IMR-90 (cell line): ENCODE results near the gene CREB5. TPM values are rescaled to one million over a fixed set of nuclear protein-coding genes. Genes with fewer than 3 reads are reported as not detected.

Experiments used
- ATAC-seq: fragments of 200-7000 bp; cut with Tn5 transposase; 2 replicates; pipeline ENCODE4 v1.9.1; 2020; ENCODE audit warnings: low read depth, mild to moderate bottlenecking, moderate library complexity
- BruUV-seq: library from RNA; stranded (reverse); fragments of 400-500 nt; replicated peaks from 2 replicates; lab custom pipeline; 2021; lab: Mats Ljungman, UMichigan
- CTCF ChIA-PET: fragments of 300-600 bp; formaldehyde crosslinking; extraction: SDS; loops from one replicate; lab custom pipeline; 2021; ENCODE audit warnings: antibody characterized with exemption; lab: Yijun Ruan, JAX
- POLR2A ChIA-PET: fragments of 300-600 bp; sonication (Branson Sonifier 250); formaldehyde crosslinking; loops from one replicate; lab custom pipeline; 2022; ENCODE audit warnings: antibody characterized with exemption; ENCODE audit not compliant: unreplicated experiment; lab: Charles Lee
- DNase-seq: peaks from one replicate; pipeline ENCODE4 v3.0.0; 2013
- H2AFZ ChIP-seq: replicated peaks from 2 replicates; pipeline ENCODE3; 2013; ENCODE audit warnings: low read length, mild to moderate bottlenecking; ENCODE audit not compliant: poor library complexity
- H2AK5ac ChIP-seq: 2 replicates; pipeline ENCODE4 v1.6.1; 2013; ENCODE audit warnings: low read depth, low read length, inconsistent platforms
- H2AK9ac ChIP-seq: replicated peaks from 2 replicates; pipeline ENCODE3; 2013; ENCODE audit warnings: mild to moderate bottlenecking, low read depth, low read length, moderate library complexity; ENCODE audit not compliant: poor library complexity
- H2BK120ac ChIP-seq: 2 replicates; pipeline ENCODE4 v1.6.1; 2013; ENCODE audit warnings: low read depth, low read length, inconsistent platforms
- H2BK15ac ChIP-seq: 3 replicates; pipeline ENCODE4 v1.6.1; 2013; ENCODE audit warnings: low read depth, low read length, inconsistent platforms
- H2BK20ac ChIP-seq: 2 replicates; pipeline ENCODE4 v1.6.1; 2013; ENCODE audit warnings: low read depth, mild to moderate bottlenecking, inconsistent platforms, low read length, moderate library complexity
- H2BK5ac ChIP-seq: 2 replicates; pipeline ENCODE4 v1.6.1; 2013; ENCODE audit warnings: mild to moderate bottlenecking, low read depth, low read length, inconsistent platforms; ENCODE audit not compliant: poor library complexity, severe bottlenecking
- H3K14ac ChIP-seq: replicated peaks from 2 replicates; pipeline ENCODE4 v1.6.1; 2013; ENCODE audit warnings: low read depth, low read length, inconsistent platforms
- H3K18ac ChIP-seq: 2 replicates; pipeline ENCODE4 v1.6.1; 2013; ENCODE audit warnings: low read depth, low read length, control low read depth
- H3K23ac ChIP-seq: 2 replicates; pipeline ENCODE4 v1.6.1; 2013; ENCODE audit warnings: low read depth, low read length, inconsistent platforms
- H3K27ac ChIP-seq: 2 replicates; pipeline ENCODE4 v1.5.1; 2013; ENCODE audit warnings: mild to moderate bottlenecking, control low read depth, low read length; ENCODE audit not compliant: insufficient read depth
- H3K27me3 ChIP-seq: 2 replicates; pipeline ENCODE4 v1.6.1; 2013; ENCODE audit warnings: low read length; ENCODE audit not compliant: control insufficient read depth, insufficient read depth
- H3K36me3 ChIP-seq: 2 replicates; pipeline ENCODE4 v1.6.1; 2013; ENCODE audit warnings: low read length, mixed read lengths; ENCODE audit not compliant: control insufficient read depth, insufficient read depth
- H3K4ac ChIP-seq: 2 replicates; pipeline ENCODE4 v1.6.1; 2013; ENCODE audit warnings: low read depth, low read length, inconsistent platforms
- H3K4me1 ChIP-seq: 2 replicates; pipeline ENCODE4 v1.6.1; 2013; ENCODE audit warnings: low read length, mixed read lengths; ENCODE audit not compliant: control insufficient read depth, insufficient read depth
- H3K4me2 ChIP-seq: 2 replicates; pipeline ENCODE4 v1.6.1; 2013; ENCODE audit warnings: low read depth, mild to moderate bottlenecking, control low read depth, low read length, moderate library complexity
- H3K4me3 ChIP-seq: 2 replicates; pipeline ENCODE4 v1.5.1; 2013; ENCODE audit warnings: low read depth, mild to moderate bottlenecking, control low read depth, low read length, moderate library complexity; ENCODE audit not compliant: insufficient read depth
- H3K56ac ChIP-seq: 2 replicates; pipeline ENCODE4 v1.6.1; 2013; ENCODE audit warnings: low read length, inconsistent platforms; ENCODE audit not compliant: insufficient read depth; ENCODE audit errors: extremely low read depth
- H3K79me1 ChIP-seq, 2 experiments: 2 replicates each; pipeline ENCODE4 v1.6.1; 2013; ENCODE audit warnings: low read length in 2 of 2, inconsistent platforms in 1 of 2, low read depth in 1 of 2
- H3K9ac ChIP-seq: 2 replicates; pipeline ENCODE4 v1.6.1; 2013; ENCODE audit warnings: low read depth, low read length, control low read depth
- H3K9me1 ChIP-seq: 2 replicates; pipeline ENCODE4 v1.6.1; 2013; ENCODE audit warnings: low read length, inconsistent platforms; ENCODE audit not compliant: insufficient read depth
- H3K9me3 ChIP-seq: 2 replicates; pipeline ENCODE4 v1.6.1; 2013; ENCODE audit warnings: low read length; ENCODE audit not compliant: control insufficient read depth, insufficient read depth
- H4K20me1 ChIP-seq: 2 replicates; pipeline ENCODE4 v1.6.1; 2013; ENCODE audit warnings: low read length, inconsistent platforms; ENCODE audit not compliant: insufficient read depth
- H4K5ac ChIP-seq: 2 replicates; pipeline ENCODE4 v1.6.1; 2013; ENCODE audit warnings: mild to moderate bottlenecking, low read depth, low read length, control low read depth
- H4K8ac ChIP-seq, 2 experiments: 2 replicates each; pipeline ENCODE4 v1.6.1; 2013; ENCODE audit warnings: low read depth in 2 of 2, low read length in 2 of 2, control low read depth in 1 of 2, inconsistent platforms in 1 of 2
- H4K91ac ChIP-seq: 2 replicates; pipeline ENCODE4 v1.6.1; 2013; ENCODE audit warnings: low read depth, low read length, inconsistent platforms; ENCODE audit not compliant: insufficient read depth
- BHLHE40 ChIP-seq: fragments of 150-350 bp; IDR thresholded peaks from 2 replicates; pipeline ENCODE4 v1.6.1; 2016; ENCODE audit warnings: mild to moderate bottlenecking, low read depth, low read length
- CEBPB ChIP-seq: IDR thresholded peaks from 2 replicates; pipeline ENCODE4 v1.6.1; 2012; ENCODE audit warnings: low read depth, low read length, improper control_type of control experiment
- CHD1 ChIP-seq: IDR thresholded peaks from 2 replicates; pipeline ENCODE4 v1.6.1; 2012; ENCODE audit warnings: low read depth, low read length, improper control_type of control experiment
- CTCF ChIP-seq: conservative IDR thresholded peaks from 2 replicates; pipeline ENCODE4 v1.5.1; 2012; ENCODE audit warnings: mild to moderate bottlenecking, low read depth, low read length, improper control_type of control experiment
- ELK1 ChIP-seq: fragments of 150-350 bp; IDR thresholded peaks from 2 replicates; pipeline ENCODE4 v1.6.1; 2016; ENCODE audit warnings: low read depth, mild to moderate bottlenecking, low read length, moderate library complexity, borderline replicate concordance
- FOS ChIP-seq: fragments of 150-350 bp; IDR thresholded peaks from 2 replicates; pipeline ENCODE4 v1.6.1; 2016; ENCODE audit warnings: low read depth, low read length
- MAFK ChIP-seq: IDR thresholded peaks from 2 replicates; pipeline ENCODE4 v1.6.1; 2012; ENCODE audit warnings: low read depth, low read length, improper control_type of control experiment
- MAZ ChIP-seq: IDR thresholded peaks from 2 replicates; pipeline ENCODE4 v1.6.1; 2012; ENCODE audit warnings: low read depth, mild to moderate bottlenecking, low read length, improper control_type of control experiment, moderate library complexity, borderline replicate concordance
- MXI1 ChIP-seq: IDR thresholded peaks from 2 replicates; pipeline ENCODE4 v1.6.1; 2012; ENCODE audit warnings: low read depth, mild to moderate bottlenecking, low read length, moderate library complexity, borderline replicate concordance
- NFE2L2 ChIP-seq: fragments of 150-350 bp; IDR thresholded peaks from 2 replicates; pipeline ENCODE4 v1.6.1; 2016; ENCODE audit warnings: low read depth, mild to moderate bottlenecking, low read length
- POLR2A ChIP-seq: IDR thresholded peaks from 2 replicates; pipeline ENCODE4 v1.6.1; 2012; ENCODE audit warnings: mild to moderate bottlenecking, low read depth, low read length
- RAD21 ChIP-seq: IDR thresholded peaks from 2 replicates; pipeline ENCODE4 v1.6.1; 2012; ENCODE audit warnings: low read length, improper control_type of control experiment
- RCOR1 ChIP-seq: IDR thresholded peaks from 2 replicates; pipeline ENCODE4 v1.6.1; 2012; ENCODE audit warnings: mild to moderate bottlenecking, low read length, improper control_type of control experiment; ENCODE audit not compliant: insufficient replicate concordance
- RFX5 ChIP-seq: IDR thresholded peaks from 2 replicates; pipeline ENCODE4 v1.8.0; 2012; ENCODE audit warnings: low read depth, mild to moderate bottlenecking, low read length, moderate library complexity
- SMC3 ChIP-seq: fragments of 150-350 bp; IDR thresholded peaks from 2 replicates; pipeline ENCODE4 v1.6.1; 2016; ENCODE audit warnings: low read depth, mild to moderate bottlenecking, antibody characterized with exemption, low read length, moderate library complexity
- WGBS, 2 experiments: methylation state at CpG; one replicate each; pipeline versions ENCODE4 v1.1.5 to v1.1.7; 2013; ENCODE audit warnings: missing lambda C conversion rate in 2 of 2; ENCODE audit not compliant: insufficient read length in 1 of 2; ENCODE audit errors: extremely low coverage in 2 of 2; 5-methylcytosine and 5-hydroxymethylcytosine counted together
- dilution Hi-C: fragments of 300-500 bp; cut with HindIII; formaldehyde crosslinking; loops from one replicate; pipeline ENCODE4 v1.14.3; 2018; ENCODE audit warnings: low sequenced_read_pairs; ENCODE audit not compliant: unreplicated experiment
- in situ Hi-C: fragments of 300-500 bp; cut with MboI; formaldehyde crosslinking; loops from 3 replicates; pipeline ENCODE4 v1.14.3; 2019; ENCODE audit warnings: low sequenced_read_pairs, inconsistent platforms, mixed read lengths
- intact Hi-C: fragments of 100-400 bp; cut with micrococcal nuclease; formaldehyde crosslinking; loops from 2 replicates; pipeline ENCODE4 v1.10.0; 2022
- polyA plus RNA-seq, 3 experiments: library from polyadenylated mRNA; depleted of rRNA; stranded (reverse); fragments of >200 nt; gene quantifications; 2 replicates each; pipeline ENCODE4 v1.2.3, GENCODE V29; 2012; ENCODE audit warnings: low replicate concordance in 1 of 3
- total RNA-seq: library from RNA; depleted of rRNA; stranded (reverse); fragments of >200 nt; gene quantifications from 2 replicates; pipeline ENCODE4 v1.2.3, GENCODE V29; 2012
- TF ChIP-seq, protein P1 (sequence below): fragments of 150-350 bp; IDR thresholded peaks from 2 replicates; pipeline ENCODE4 v1.6.1; 2017; ENCODE audit warnings: mild to moderate bottlenecking, antibody characterized with exemption, low read length, low read depth

CREB5 gene
- total and polyA plus RNA-seq, 2 of the 4 experiments (the other 2 are of a cell fraction): 7.3 to 13.1 TPM

GRCh38 chr7:28671526-28671925, 259.2 kb downstream of the CREB5 start:
- no peak for ATAC-seq
- CTCF ChIA-PET: interaction anchor here (0.7 kb wide), 2 partner anchors 51 to 985 kb away, joined by 3 to 4 read pairs; no protein-coding TSS in a partner anchor
- no peak overlapping the region for H3K27ac ChIP-seq
- H3K18ac ChIP-seq: no peak overlapping the region
- H4K8ac ChIP-seq: no peak overlapping the region
- no peaks in the 10 kb centered on the region for H3K36me3 ChIP-seq
- no peak overlapping the region for H4K5ac ChIP-seq
- H4K20me1 ChIP-seq: no peaks in the 10 kb centered on the region
- H2BK120ac ChIP-seq: no peak overlapping the region
- no peaks in the 10 kb centered on the region for H3K4me1 ChIP-seq
- H3K4me3 ChIP-seq: no peak overlapping the region
- H3K14ac ChIP-seq: no peak overlapping the region
- H3K4ac ChIP-seq: no peak overlapping the region
- H2BK5ac ChIP-seq: no peak overlapping the region
- no TSS peak for BruUV-seq
- no peaks in the 10 kb centered on the region for H3K9me1 ChIP-seq
- no peak overlapping the region for H3K56ac ChIP-seq
- dilution Hi-C loops (no loop called here), intact Hi-C loops (no loop called here), in situ Hi-C loops (no loop called here)
- H3K4me2 ChIP-seq: no peak overlapping the region
- TF ChIP-seq CEBPB (no peak), POLR2A (no peak), BHLHE40 (no peak), CHD1 (no peak), RAD21 (no peak), MAFK (no peak), MXI1 (no peak), NFE2L2 (no peak), SMC3 (no peak), CTCF (no peak), RCOR1 (no peak), RFX5 (no peak), FOS (no peak), MAZ (no peak), ELK1 (no peak)
- TF ChIP-seq, protein P1, sequence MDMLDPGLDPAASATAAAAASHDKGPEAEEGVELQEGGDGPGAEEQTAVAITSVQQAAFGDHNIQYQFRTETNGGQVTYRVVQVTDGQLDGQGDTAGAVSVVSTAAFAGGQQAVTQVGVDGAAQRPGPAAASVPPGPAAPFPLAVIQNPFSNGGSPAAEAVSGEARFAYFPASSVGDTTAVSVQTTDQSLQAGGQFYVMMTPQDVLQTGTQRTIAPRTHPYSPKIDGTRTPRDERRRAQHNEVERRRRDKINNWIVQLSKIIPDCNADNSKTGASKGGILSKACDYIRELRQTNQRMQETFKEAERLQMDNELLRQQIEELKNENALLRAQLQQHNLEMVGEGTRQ: no peak
- no peaks in the 10 kb centered on the region for H3K9me3 ChIP-seq
- no peak overlapping the region for H2BK15ac ChIP-seq
- POLR2A ChIA-PET: interaction anchor here (0.7 kb wide), 1 partner anchor 201 kb away, joined by 4 read pairs; no protein-coding TSS in a partner anchor
- H3K23ac ChIP-seq: no peak overlapping the region
- no peaks in the 10 kb centered on the region for H3K27me3 ChIP-seq
- no peak overlapping the region for H2AFZ ChIP-seq
- no peak overlapping the region for H3K9ac ChIP-seq
- no peak for DNase-seq
- no peak overlapping the region for H2AK5ac ChIP-seq
- no peaks in the 10 kb centered on the region for H3K79me1 ChIP-seq
- no CpG with 5 or more reads among the region's 4 CpGs for WGBS, 2 experiments
- H2AK9ac ChIP-seq: no peak overlapping the region
- H4K91ac ChIP-seq: no peak overlapping the region
- no peak overlapping the region for H2BK20ac ChIP-seq
